GM18909 (cell line): ENCODE results near the gene ICE1.
"Not testable (repeated sequence)": the region's sequence is repeated elsewhere in the genome, so short reads cannot be mapped to it uniquely, and the experiment has no call there.

Experiments
- ATAC-seq: cut with Tn5 transposase; IDR thresholded peaks from one replicate; pipeline ENCODE4 v1.9.1; 2021; ENCODE audit warnings: mild to moderate bottlenecking; ENCODE audit not compliant: unreplicated experiment, poor library complexity

Gene ICE1

DNA sequence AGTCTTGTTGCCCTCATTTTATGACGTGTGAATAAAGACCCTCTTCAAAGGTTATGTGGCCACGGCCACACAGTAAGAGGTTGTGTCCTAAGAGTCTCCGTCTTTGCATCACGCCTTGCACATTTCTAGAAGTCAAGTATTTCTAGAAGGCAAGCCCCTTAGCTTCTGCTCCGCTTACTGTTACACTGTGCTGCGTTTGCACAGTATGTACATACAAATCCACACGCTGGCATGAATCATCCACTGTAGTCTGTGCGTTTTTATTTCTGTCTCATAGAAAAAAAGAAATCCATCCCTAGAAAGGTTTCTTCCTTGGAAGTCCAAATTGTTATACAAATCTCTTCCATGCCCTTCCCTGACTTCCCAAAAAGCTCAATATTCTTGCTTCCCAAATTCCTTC lies 21.4 kb upstream of the ICE1 start:
- no peak for ATAC-seq

GRCh38 chr5:5403741-5404140 lies 18.7 kb upstream of the ICE1 start:
- no peak for ATAC-seq

DNA sequence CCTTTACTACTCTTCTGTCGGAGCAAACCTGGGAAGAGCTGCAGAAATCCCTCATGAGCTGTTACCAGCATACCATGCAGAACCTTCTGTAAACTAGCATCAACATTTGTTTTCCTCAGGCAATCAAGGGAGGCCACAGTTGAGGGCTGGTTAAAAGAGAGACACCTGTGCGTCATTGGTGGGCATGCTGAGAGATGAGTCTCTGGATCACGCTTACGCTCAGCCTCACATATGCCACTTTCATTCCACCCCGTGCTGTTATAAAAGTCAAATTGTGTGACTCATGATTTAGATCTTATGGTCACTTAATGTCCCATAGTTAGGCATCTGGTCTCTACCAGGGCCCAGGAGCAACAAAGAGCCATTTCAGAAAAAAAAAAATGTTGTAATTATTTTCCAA lies 18.1 kb upstream of the ICE1 start:
- ATAC-seq: no peak

- ATAC-seq: no peak
These were observed 17.0 kb upstream of the ICE1 start for GRCh38 chr5:5405441-5405840.

- no peak for ATAC-seq
These were observed 14.6 kb upstream of the ICE1 start for GRCh38 chr5:5407924-5408323.

- no peak for ATAC-seq
These were observed 13.2 kb upstream of the ICE1 start for GRCh38 chr5:5409151-5409810.

DNA sequence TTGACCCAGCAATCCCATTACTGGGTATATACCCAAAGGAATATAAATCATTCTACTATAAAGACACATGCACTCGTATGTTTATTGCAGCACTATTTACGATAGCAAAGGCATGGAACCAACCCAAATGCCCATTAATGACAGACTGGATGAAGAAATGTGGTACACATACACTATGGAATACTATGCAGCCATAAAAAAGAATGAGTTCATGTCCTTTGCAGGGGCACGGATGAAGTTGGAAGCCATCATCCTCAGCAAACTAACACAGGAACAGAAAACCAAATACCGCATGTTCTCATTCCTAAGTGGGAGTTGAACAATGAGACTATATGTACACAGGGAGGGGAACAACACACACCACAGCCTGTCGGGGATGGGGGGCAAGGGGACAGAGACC lies 8.6 kb upstream of the ICE1 start:
- ATAC-seq: not testable (repeated sequence)

DNA sequence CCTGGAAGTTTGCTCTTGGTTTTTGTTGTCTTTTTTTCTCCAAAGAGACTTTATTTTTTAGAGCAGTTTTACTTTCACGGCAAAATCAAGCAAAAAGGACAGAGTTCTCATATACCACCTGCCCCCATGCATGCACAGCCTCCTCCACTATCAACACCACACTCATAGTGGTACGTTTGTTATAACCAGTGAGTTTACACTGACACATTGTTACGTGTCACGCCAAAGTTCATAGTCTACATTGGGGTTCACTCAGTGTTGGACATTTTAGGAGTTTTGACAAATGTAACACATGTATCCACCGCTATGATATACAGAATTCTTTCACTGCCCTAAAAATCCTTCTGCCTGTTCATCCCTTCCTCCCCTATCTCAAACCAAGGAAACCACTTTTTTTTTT lies 7.5 kb upstream of the ICE1 start:
- no peak for ATAC-seq

DNA sequence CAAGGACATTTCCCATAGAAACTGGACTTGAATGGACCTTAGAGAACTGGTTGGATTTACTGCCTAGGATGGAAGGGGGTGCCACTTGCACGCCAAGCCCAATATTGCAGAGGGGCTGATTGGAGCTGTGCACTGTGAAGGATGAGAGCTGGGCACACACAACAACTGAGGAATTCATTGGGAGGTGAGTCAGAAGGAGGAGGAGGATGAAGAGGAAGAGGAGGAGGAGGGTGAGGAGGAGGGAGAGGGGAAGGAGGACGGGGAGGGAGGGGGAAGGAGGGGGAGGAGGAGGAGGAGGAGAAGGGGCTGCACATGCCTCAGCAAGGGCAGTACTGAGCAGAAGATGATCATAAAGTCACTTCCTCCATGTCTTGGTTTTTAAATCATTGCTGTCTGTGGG lies 5.7 kb upstream of the ICE1 start:
- no peak for ATAC-seq

DNA sequence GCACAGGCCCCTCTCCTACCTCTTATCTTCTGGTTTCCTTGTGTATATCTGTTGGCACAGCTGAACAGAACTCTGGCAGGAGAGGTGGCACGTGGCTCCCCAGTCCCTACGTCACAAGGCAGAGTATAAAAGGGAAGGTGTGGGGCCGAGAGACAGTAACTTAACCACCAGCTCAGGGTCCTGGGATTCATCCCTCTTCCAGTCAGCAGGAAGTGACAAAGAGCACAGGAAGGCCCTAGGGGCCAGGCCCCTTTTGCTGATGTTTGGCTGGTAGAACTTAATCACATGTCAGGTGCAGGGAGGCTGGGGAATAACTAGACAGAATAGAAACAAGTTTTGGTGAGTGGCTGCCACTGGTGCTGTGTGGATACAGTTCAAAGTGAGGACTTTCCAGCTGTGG lies 4.5 kb upstream of the ICE1 start:
- no peak for ATAC-seq

- ATAC-seq: no peak
These were observed 3.7 kb upstream of the ICE1 start for GRCh38 chr5:5418764-5419163.

DNA sequence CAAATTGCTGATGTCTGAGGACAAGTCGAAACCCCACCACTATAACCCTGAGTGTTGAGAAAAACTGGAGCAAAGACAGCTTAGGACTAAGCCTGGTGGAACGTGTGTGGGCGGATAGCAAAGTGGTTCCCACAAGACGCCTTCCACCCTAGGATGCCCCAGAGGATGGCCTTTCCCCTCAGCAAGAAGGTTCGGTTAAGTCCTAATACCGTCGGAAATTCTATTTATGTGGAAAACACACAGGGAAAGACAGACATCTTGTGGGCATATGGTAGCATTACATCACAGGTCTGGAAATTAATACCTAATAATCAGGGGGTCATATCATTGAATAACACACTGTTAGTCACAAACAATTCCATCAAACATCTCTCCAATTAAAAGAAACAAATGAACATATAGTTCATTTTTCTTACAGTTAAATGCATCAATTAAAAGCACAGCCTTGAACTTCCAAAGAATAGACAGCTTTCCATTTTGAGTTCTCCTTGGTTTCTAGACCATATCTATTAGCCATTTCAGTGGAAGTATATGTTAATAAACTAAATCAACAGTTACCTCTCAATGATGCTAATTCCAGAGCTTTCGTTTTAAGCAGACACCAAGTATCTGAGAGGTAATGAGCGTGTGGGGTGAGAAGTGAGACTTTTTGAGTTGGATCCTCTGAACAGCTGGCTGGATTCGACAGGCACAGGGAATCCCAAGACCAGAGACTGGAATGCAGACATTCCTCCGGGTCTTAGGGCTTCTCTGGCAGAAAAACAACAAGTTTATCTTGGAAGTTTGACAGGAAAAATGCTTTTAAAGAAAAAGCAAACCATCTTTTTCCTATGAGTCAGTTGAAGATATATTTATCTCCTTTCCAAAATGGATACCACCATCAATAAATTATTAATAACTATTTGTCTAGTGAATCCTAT lies 2.9 kb upstream of the ICE1 start:
- no peak for ATAC-seq

GRCh38 chr5:5420251-5420650 lies 2.2 kb upstream of the ICE1 start:
- ATAC-seq: no peak

DNA sequence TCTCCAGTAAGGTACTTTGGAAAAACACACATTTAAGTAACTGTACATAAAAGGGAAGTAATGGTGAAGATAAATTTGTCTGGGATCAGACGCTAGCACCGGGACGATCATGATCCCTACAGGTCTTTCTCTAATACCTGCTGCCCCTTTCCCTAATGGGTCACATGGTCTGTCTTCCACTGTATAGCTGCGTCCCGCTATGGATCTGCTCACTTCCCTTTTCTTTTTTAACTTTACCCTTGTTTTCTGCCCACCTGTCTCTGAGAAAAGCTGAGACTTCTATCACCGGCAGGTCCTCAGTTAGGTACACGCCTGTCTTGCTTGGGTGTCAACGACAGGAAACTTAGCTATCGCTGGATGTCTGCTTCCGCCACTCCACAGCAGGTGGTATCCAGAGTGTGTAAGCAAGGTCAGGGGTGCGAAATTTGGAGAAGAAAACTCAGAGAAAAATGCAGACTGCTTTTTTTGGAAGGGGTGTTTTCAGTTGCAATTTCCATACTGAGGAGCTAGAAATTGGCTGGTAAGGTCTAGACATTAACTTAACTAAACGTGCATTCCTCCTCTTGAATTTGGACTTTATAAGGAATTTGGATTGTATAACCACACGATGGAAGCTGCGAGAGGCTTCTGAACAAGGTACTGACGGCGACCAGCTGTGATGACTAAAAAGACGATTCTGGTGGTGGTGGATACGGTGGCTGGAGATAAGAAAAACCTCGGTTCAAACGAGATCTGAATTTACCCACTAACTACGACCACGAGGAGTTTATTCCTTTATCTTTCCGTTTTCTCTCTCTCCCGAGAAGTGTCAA lies 1.1 kb upstream of the ICE1 start:
- peak; percentile 11 for ATAC-seq

- ATAC-seq: peak; percentile 13
These were observed 490 bp downstream of the ICE1 start for GRCh38 chr5:5422819-5423515.

- ATAC-seq: no peak
These were observed 1.1 kb downstream of the ICE1 start for GRCh38 chr5:5423586-5423985.

DNA sequence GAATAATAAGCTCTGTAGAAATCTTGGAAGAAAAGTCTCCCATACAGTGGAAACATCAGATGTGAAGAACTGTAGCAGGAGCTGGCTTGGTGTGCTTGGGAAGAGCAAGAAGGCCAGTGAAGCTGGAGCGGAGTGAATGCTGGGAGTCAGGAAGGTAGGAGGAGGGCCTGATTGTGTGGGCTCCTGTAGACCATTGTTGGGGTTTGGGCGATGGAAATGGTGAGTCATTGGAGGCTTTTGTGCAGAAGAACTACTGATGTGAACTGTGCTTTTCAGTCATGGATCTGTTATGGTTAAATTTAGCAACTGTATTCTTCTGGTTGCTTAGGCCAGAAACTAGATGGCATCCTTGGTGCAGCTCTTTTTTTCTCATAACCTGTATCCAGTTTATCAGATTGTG lies 2.3 kb downstream of the ICE1 start:
- ATAC-seq: no peak

DNA sequence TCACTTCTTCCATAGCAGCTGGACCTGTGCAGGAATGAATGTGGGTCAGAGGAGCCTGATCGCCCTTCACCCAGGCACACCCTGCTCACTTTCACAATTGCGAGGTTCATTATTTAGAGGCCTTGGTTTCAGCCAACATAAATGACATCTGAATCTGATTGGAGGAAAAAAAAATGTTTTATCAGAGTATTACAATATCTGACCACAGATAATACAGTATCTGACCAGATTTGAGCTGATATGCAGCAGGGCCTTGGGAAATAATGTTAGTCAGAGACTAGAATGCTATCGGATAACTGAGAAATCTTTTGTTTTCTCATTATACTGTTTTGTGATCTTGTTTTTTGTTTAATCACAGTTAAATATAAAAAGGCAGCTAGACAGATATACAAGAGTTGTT lies 7.7 kb downstream of the ICE1 start:
- ATAC-seq: no peak

DNA sequence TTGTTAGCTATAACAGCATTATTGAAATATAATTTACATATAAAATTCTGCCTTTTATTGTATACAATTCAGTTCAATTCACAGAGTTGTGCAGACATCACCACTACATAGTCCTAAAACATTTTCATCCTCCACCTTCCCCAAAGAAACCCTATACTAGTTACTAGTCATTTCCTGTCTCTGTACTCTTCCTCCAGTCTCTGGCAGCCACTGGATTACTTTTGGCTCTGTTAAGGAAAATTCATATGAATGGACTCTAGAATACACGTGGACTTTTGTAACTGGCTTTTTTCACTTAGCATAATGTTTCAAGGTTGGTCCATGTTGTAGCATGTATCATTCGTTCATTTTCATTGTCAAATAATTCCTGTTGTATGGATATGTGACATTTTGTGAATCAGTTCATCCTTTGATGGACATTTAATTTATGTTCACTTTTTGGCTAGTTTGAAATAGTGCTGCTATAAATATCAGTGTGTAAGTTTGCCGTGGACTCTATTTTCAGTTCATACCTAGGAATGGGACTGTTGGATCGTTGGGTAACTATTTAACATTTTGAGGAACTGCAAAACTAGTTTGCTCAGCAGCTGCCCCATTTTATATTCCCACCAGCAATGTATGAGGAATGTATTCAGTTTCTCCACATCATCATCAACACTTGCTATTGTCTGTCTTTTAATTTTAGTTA lies 9.7 kb downstream of the ICE1 start:
- ATAC-seq: no peak

GRCh38 chr5:5436203-5436760 lies 13.8 kb downstream of the ICE1 start:
- no peak for ATAC-seq
